Astrocyte of the spinal cord (primary cell): ENCODE data around the gene DCAF15.
"Not testable (repeated sequence)": the region's sequence is repeated elsewhere in the genome, so short reads cannot be mapped to it uniquely, and the experiment has no call there.

Experiments used
- DNase-seq: peaks from one replicate; pipeline ENCODE4 v3.0.0; 2011; ENCODE audit warnings: low read depth, low spot score
- H3K4me3 ChIP-seq: 2 replicates; pipeline ENCODE4 v1.5.1; 2011; ENCODE audit warnings: low read depth, mild to moderate bottlenecking, low read length, moderate library complexity
- in situ Hi-C: cut with HindIII; loops from 2 replicates; pipeline ENCODE4 v1.10.0; 2017; ENCODE audit warnings: low sequenced_read_pairs
- TF ChIP-seq, protein P1 (sequence below): IDR thresholded peaks from 2 replicates; pipeline ENCODE4 v1.5.1; 2012; ENCODE audit warnings: low read depth, mild to moderate bottlenecking, low read length, inconsistent platforms

Gene DCAF15

DNA sequence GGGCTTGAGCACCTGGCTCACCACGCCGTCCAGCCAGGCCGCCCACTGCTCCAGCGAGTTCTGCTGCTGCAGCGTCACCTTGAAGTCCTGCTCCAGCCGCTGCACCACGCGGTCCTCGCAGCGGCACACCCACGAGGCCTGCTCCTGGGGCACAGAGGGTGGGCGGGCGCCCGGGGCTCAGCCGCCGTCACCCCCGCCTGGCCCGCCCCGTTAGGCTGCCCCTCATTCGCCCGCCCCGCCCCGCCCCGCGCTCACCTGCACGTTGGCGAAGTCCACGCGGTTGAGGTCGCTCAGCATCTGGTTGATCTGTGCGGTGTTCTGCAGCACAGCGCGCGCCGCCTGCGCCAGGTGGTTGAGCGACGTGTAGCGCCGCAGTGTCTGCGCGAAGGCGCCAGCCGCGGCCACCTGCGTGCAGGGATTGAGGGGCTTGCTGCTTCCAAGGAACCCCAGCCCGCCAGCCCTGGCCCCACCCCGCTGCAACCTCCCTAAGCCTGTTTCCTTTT lies 11.3 kb downstream of the DCAF15 start:
- in situ Hi-C loops, result no loop called here
- DNase-seq, result no peak
- TF ChIP-seq, protein P1, sequence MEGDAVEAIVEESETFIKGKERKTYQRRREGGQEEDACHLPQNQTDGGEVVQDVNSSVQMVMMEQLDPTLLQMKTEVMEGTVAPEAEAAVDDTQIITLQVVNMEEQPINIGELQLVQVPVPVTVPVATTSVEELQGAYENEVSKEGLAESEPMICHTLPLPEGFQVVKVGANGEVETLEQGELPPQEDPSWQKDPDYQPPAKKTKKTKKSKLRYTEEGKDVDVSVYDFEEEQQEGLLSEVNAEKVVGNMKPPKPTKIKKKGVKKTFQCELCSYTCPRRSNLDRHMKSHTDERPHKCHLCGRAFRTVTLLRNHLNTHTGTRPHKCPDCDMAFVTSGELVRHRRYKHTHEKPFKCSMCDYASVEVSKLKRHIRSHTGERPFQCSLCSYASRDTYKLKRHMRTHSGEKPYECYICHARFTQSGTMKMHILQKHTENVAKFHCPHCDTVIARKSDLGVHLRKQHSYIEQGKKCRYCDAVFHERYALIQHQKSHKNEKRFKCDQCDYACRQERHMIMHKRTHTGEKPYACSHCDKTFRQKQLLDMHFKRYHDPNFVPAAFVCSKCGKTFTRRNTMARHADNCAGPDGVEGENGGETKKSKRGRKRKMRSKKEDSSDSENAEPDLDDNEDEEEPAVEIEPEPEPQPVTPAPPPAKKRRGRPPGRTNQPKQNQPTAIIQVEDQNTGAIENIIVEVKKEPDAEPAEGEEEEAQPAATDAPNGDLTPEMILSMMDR, result no peak
- H3K4me3 ChIP-seq, result no peak overlapping the region

DNA sequence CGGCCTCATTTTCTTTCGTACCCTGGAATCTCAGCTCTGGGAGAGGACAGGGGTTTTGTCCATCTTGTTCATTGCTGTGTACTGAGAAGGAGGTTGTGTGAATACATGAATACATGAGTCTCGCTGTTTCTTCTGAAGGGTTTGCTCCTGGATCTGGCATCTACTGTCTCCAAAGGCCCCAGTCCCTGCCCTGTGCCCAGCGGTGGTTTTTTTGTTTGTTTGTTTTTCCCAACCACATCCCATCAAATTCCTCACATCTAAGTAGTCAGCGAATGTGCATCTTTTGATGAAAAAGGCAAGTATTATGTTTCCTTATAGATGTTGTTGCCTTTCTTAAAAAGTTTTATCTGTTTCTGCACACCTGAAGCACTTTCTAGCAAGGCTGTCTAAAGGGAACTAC lies 12.5 kb downstream of the DCAF15 start:
- TF ChIP-seq, protein P1, result no peak
- peak; percentile 66 for DNase-seq
- in situ Hi-C loops, result no loop called here
- no peak overlapping the region for H3K4me3 ChIP-seq

DNA sequence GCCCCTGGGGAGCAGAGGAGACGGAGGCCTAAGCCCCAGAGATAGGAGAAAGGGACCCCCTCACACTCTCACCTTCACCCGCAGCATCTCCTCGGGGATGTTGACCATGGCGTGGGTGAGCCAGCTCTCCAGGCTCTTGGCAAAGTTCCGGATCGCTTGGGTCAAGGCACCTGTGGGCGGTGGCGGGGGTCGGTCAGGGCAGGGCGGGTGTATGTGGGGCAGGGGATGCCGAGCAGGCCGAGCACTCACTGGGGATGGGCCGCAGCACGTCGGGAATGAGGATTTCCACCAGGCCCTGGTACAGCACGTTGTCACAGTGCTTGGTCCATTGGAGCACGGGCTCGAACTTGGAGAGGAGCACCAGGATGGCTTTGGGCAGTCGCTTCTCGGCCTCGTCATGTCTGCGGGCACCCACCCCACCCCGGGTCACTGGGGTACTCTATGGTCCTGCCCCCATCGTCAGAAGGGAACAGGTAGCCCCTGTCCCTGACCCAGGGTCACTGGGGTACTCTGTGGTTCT lies 13.1 kb downstream of the DCAF15 start:
- H3K4me3 ChIP-seq, result no peak overlapping the region
- TF ChIP-seq, protein P1, result no peak
- in situ Hi-C loops, result no loop called here
- no peak for DNase-seq

DNA sequence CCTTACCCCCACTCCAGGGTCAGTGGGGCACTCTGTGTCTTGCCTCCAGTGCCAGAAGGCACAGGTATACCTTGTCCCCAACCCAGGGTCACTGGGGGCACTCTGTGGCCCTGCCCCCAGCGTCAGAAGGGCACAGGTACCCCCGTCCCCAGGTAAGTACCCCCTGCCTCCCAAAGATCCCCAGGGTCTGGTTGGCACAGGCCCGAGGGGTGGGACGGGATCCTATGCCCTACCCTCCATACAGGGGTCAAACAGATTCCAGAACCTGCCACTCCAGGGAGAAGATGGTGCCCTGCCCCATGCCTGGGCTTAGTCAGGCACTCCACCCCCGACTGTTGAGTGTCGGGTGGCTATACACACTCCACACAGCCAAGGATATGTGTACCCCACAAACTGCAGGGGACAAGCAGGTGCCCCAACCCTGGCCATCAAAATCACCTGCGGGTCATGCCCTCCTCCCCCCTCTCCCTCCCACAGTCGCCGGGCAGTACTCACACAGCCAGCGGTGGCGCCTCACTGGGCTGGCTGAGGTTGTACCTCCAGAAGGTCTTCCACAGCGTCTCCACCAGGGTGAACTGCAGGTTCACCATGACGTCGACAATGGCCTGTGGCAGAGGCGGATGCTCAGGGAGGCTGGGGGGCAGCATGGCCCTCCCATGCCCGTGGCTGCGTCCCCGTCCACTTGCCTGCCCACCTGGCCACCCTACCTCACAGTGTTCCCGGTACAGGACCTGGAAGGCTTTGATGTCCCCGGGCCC lies 13.8 kb downstream of the DCAF15 start:
- in situ Hi-C loops, result no loop called here
- no peak overlapping the region for H3K4me3 ChIP-seq
- DNase-seq, result no peak
- TF ChIP-seq, protein P1, result no peak

DNA sequence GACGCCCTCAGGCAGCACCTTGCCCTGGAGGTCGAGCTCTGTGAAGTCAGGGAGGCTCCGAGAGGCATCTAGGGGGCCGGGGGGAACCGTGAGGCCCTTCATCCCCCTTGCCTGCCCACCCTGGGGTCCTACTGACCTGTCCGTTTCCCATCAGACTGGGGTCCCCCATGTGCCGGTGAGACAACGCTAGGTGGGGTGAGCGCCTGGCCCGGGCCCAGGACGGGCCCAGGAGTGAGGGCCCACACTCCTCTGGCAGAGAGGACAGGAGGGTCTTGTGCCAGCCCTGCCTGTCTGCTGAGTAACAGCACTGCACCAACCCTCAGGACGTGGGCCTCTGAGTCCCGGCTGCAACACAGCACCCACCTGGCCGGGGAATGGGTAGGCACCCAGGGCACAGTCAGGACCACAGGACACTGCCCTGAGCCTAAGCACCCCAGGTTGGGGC lies 14.4 kb downstream of the DCAF15 start:
- DNase-seq, result no peak
- TF ChIP-seq, protein P1, result no peak
- H3K4me3 ChIP-seq, result no peak overlapping the region
- in situ Hi-C loops, result no loop called here

DNA sequence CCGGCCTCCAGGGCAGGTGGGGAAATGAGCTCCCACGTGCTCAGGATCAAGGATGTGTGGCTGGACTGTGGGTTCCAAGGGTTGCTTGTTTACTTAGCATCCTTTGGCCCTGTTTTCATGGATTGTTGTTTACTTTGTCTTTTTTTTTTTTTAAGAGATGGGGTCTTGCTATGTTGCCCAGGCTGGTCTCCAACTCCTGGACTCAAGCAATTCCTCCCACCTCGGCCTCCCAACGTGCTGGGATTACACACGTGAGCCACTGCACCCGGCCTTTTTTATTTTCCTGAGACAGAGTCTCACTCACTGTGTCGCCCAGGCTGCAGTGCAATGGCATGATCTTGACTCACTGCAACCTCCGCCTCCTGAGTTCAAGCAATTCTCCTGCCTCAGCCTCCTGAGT lies 14.9 kb downstream of the DCAF15 start:
- DNase-seq, H3K4me3 ChIP-seq, in situ Hi-C loops: not testable (repeated sequence)

DNA sequence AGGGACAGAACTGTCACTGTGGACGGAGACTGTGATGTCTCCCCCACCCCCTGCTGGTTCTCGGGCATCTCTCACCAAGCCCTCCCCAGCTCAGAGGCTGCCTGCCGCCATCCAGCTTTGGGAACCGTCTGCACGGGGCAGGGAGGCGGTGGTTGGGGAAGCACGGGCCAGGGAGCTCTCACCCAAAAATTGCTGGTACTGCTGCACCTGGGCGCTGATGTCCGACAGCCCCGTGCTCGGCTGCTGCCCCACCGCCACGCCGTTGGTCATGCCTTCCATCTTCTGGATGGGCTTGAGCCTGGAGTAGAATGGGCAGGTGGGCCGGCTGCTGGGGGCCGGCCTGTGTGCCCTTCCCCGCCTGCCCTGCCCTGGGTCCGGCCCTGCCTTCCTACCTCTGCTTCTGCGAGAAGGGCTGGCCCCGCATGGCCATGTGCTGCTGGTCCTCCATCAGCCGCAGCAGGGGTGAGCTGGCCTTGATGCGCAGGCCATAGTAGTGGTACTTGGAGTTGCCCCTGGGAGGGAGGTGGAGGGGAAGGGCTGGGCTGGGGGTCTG lies 16.1 kb downstream of the DCAF15 start:
- in situ Hi-C loops, result no loop called here
- no peak for DNase-seq
- TF ChIP-seq, protein P1, result no peak
- no peak overlapping the region for H3K4me3 ChIP-seq
